Activated B cell treated with CpG ODN at 0.5 μM for 24 hours (primary cell): ENCODE results near the gene ASAP2. TPM values are rescaled to one million over a fixed set of nuclear protein-coding genes. Genes with fewer than 3 reads are reported as not detected.
"Not testable (repeated sequence)": the region's sequence is repeated elsewhere in the genome, so short reads cannot be mapped to it uniquely, and the experiment has no call there.

Source experiments
- ATAC-seq: fragments of 200-7000 bp; cut with Tn5 transposase; one replicate; pipeline ENCODE4 v1.10.0; 2021; ENCODE audit warnings: low read depth, mild to moderate bottlenecking, moderate library complexity
- CTCF ChIA-PET: fragments of 350-600 bp; sonication (Branson Sonifier 250); formaldehyde crosslinking; loops from one replicate; lab custom pipeline; 2021; ENCODE audit warnings: antibody characterized with exemption; lab: Charles Lee
- POLR2A ChIA-PET: fragments of 350-600 bp; sonication (Branson Sonifier 250); formaldehyde crosslinking; loops from one replicate; lab custom pipeline; 2021; ENCODE audit warnings: antibody characterized with exemption; lab: Charles Lee
- DNase-seq: peaks from one replicate; pipeline ENCODE4 v3.0.0; 2022
- H3K27ac Mint-ChIP-seq: one replicate; pipeline ENCODE4 v1.8.0; 2020; ENCODE audit warnings: mixed read lengths
- H3K27me3 Mint-ChIP-seq: one replicate; pipeline ENCODE4 v1.8.0; 2021; ENCODE audit warnings: mixed read lengths
- H3K36me3 Mint-ChIP-seq: one replicate; pipeline ENCODE4 v1.8.0; 2021; ENCODE audit warnings: low read depth, mixed read lengths
- H3K4me1 Mint-ChIP-seq: one replicate; pipeline ENCODE4 v1.8.0; 2021; ENCODE audit warnings: mixed read lengths
- H3K4me3 Mint-ChIP-seq: one replicate; pipeline ENCODE4 v1.8.0; 2020; ENCODE audit warnings: mild to moderate bottlenecking, mixed read lengths
- H3K9me3 Mint-ChIP-seq: one replicate; pipeline ENCODE4 v1.8.0; 2020; ENCODE audit warnings: mixed read lengths
- CTCF ChIP-seq: fragments of 200-600 bp; IDR thresholded peaks from one replicate; pipeline ENCODE4 v1.8.0; 2022; ENCODE audit warnings: antibody characterized with exemption, mild to moderate bottlenecking
- intact Hi-C: fragments of 100-400 bp; cut with micrococcal nuclease; formaldehyde crosslinking; loops from one replicate; pipeline ENCODE4 v1.15.1; 2024
- total RNA-seq: library from RNA; stranded (reverse); gene quantifications from 2 replicates; pipeline ENCODE4 v1.2.3, GENCODE V29; 2022

ASAP2 gene
- total RNA-seq, 1 donor from 2014 or later, result not detected

- DNase-seq (no peak), ATAC-seq (no peak)
- Mint-ChIP-seq H3K9me3 (no peaks in the 10 kb centered on the region), H3K27me3 (no peaks in the 10 kb centered on the region), H3K36me3 (no peaks in the 10 kb centered on the region), H3K4me1 (no peaks in the 10 kb centered on the region), H3K27ac (no peak overlapping the region), H3K4me3 (no peak overlapping the region)
- intact Hi-C loops, result no loop called here
- ChIA-PET CTCF (no interaction called here), POLR2A (no interaction called here)
- TF ChIP-seq CTCF, result no peak
These were observed 186.5 kb downstream of the ASAP2 start for GRCh38 chr2:9392898-9393765.

- POLR2A ChIA-PET, result no interaction called here
- no peak for ATAC-seq
- H3K4me3 Mint-ChIP-seq, result no peak overlapping the region
These were observed 188.2 kb downstream of the ASAP2 start for GRCh38 chr2:9394816-9395215.

GRCh38 chr2:9397201-9397600, 190.6 kb downstream of the ASAP2 start:
- ChIA-PET POLR2A (no interaction called here), CTCF (no interaction called here)
- no peak for TF ChIP-seq CTCF
- Mint-ChIP-seq H3K4me3 (no peak overlapping the region), H3K36me3 (no peaks in the 10 kb centered on the region), H3K27ac (no peak overlapping the region), H3K27me3 (no peaks in the 10 kb centered on the region), H3K9me3 (no peaks in the 10 kb centered on the region), H3K4me1 (no peaks in the 10 kb centered on the region)
- ATAC-seq, result no peak
- no peak for DNase-seq
- intact Hi-C loops, result no loop called here

More at GRCh38 chr2:9394816-9395215, 188.2 kb downstream of the ASAP2 start:
- no peaks in the 10 kb centered on the region for H3K4me1 Mint-ChIP-seq
- H3K9me3 Mint-ChIP-seq, result no peaks in the 10 kb centered on the region
- TF ChIP-seq CTCF, result no peak
- no peak overlapping the region for H3K27ac Mint-ChIP-seq
- no peaks in the 10 kb centered on the region for H3K27me3 Mint-ChIP-seq
- H3K36me3 Mint-ChIP-seq, result no peaks in the 10 kb centered on the region
- no peak for DNase-seq
- CTCF ChIA-PET, result no interaction called here
- intact Hi-C loops, result no loop called here

- H3K27ac Mint-ChIP-seq, CTCF ChIA-PET, H3K27me3 Mint-ChIP-seq, ATAC-seq, H3K36me3 Mint-ChIP-seq, intact Hi-C loops, DNase-seq, POLR2A ChIA-PET, H3K9me3 Mint-ChIP-seq, H3K4me3 Mint-ChIP-seq, H3K4me1 Mint-ChIP-seq: not testable (repeated sequence)
These were observed 191.6 kb downstream of the ASAP2 start for GRCh38 chr2:9398251-9398650.

- ChIA-PET CTCF (no interaction called here), POLR2A (interaction anchor here (0.6 kb wide), 1 partner anchor 1530 kb away, joined by 3 read pairs; no protein-coding TSS in a partner anchor)
- no peaks in the 10 kb centered on the region for H3K4me1 Mint-ChIP-seq
- intact Hi-C loops, result no loop called here
- no peak for DNase-seq
- no peak overlapping the region for H3K27ac Mint-ChIP-seq
- H3K4me3 Mint-ChIP-seq, result no peak overlapping the region
- H3K36me3 Mint-ChIP-seq, result peaks cover 5% of the 10 kb centered on the region
- no peaks in the 10 kb centered on the region for H3K9me3 Mint-ChIP-seq
- ATAC-seq, result no peak
- TF ChIP-seq CTCF, result no peak
- H3K27me3 Mint-ChIP-seq, result no peaks in the 10 kb centered on the region
These were observed 192.5 kb downstream of the ASAP2 start for GRCh38 chr2:9398881-9399780.
